Stimulated activated CD8-positive, alpha-beta memory T cell treated with anti-CD3 and anti-CD28 coated beads, Interleukin-12 subunit alpha, Interleukin-12 subunit beta, amount 100 ng/mL, for 4 hours (primary cell): Measurements from ENCODE around the gene FAM9A.

Source experiments
- DNase-seq: peaks from one replicate; pipeline ENCODE4 v3.0.0-alpha.2; 2020; ENCODE audit warnings: low read depth

The FAM9A gene

GRCh38 chrX:8801041-8801599 lies at the start of gene FAM9A:
FAM9A (minus strand) TSS chrX:8801383; CDS start chrX:8800171, 1,212 bp downstream.
- no peak for DNase-seq

- DNase-seq = no peak
These were observed 49.3 kb upstream of the FAM9A start for GRCh38 chrX:8850478-8850877.

- DNase-seq = no peak
These were observed 48.8 kb upstream of the FAM9A start for GRCh38 chrX:8849945-8850344.

- no peak for DNase-seq
These were observed 48.3 kb upstream of the FAM9A start for GRCh38 chrX:8849458-8849857.

GRCh38 chrX:8848911-8849310 lies 47.7 kb upstream of the FAM9A start:
- no peak for DNase-seq

GRCh38 chrX:8848441-8848840 lies 47.3 kb upstream of the FAM9A start:
- DNase-seq = no peak

GRCh38 chrX:8847360-8847759 lies 46.2 kb upstream of the FAM9A start:
- no peak for DNase-seq

- no peak for DNase-seq
These were observed 45.1 kb upstream of the FAM9A start for GRCh38 chrX:8846266-8846665.

GRCh38 chrX:8845469-8845868 lies 44.3 kb upstream of the FAM9A start:
- DNase-seq = no peak

GRCh38 chrX:8845060-8845459 lies 43.9 kb upstream of the FAM9A start:
- no peak for DNase-seq

- no peak for DNase-seq
These were observed 43.0 kb upstream of the FAM9A start for GRCh38 chrX:8844157-8844556.

- DNase-seq = no peak
These were observed 40.7 kb upstream of the FAM9A start for GRCh38 chrX:8841911-8842310.

- no peak for DNase-seq
These were observed 33.2 kb upstream of the FAM9A start for GRCh38 chrX:8834392-8834791.

GRCh38 chrX:8832582-8833378 lies 31.6 kb upstream of the FAM9A start:
- no peak for DNase-seq

GRCh38 chrX:8823698-8824097 lies 22.5 kb upstream of the FAM9A start:
- no peak for DNase-seq

GRCh38 chrX:8822002-8822401 lies 20.8 kb upstream of the FAM9A start:
- DNase-seq = no peak

- no peak for DNase-seq
These were observed 19.8 kb upstream of the FAM9A start for GRCh38 chrX:8820910-8821527.

- no peak for DNase-seq
These were observed 14.4 kb upstream of the FAM9A start for GRCh38 chrX:8815460-8816065.

- no peak for DNase-seq
These were observed 11.9 kb upstream of the FAM9A start for GRCh38 chrX:8813036-8813435.

GRCh38 chrX:8811611-8812010 lies 10.4 kb upstream of the FAM9A start:
- no peak for DNase-seq

- DNase-seq = no peak
These were observed 7.5 kb upstream of the FAM9A start for GRCh38 chrX:8808661-8809060.

GRCh38 chrX:8805974-8806373 lies 4.8 kb upstream of the FAM9A start:
- no peak for DNase-seq

- DNase-seq = no peak
These were observed 3.9 kb upstream of the FAM9A start for GRCh38 chrX:8805046-8805445.
